HG03045 (cell line): ENCODE results near the gene TPSG1.

ENCODE experiments used
- ATAC-seq: cut with Tn5 transposase; IDR thresholded peaks from one replicate; pipeline ENCODE4 v1.9.1; 2021; ENCODE audit warnings: mild to moderate bottlenecking, moderate library complexity; ENCODE audit not compliant: unreplicated experiment

The TPSG1 gene

DNA sequence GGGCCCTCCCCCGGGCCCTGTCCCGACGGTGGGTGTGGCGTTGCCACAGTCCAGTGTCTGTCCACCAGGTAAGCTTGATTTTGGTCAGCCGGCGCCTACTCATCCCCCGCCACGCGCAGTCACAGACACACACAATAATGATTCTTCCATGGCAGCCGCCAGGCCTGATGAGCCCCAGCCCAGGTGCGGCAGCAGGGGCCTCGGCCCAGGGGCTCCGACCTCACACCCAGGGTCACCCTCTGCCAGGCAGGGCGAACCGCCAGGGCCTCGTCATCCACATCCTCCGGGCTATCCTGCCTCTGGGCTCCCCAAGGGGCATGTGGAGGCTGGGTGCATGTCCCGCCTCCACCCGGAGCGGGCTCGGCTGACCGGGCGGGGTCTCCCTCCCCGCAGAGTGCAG, 7.5 kb downstream of the TPSG1 start:
- ATAC-seq = no peak

DNA sequence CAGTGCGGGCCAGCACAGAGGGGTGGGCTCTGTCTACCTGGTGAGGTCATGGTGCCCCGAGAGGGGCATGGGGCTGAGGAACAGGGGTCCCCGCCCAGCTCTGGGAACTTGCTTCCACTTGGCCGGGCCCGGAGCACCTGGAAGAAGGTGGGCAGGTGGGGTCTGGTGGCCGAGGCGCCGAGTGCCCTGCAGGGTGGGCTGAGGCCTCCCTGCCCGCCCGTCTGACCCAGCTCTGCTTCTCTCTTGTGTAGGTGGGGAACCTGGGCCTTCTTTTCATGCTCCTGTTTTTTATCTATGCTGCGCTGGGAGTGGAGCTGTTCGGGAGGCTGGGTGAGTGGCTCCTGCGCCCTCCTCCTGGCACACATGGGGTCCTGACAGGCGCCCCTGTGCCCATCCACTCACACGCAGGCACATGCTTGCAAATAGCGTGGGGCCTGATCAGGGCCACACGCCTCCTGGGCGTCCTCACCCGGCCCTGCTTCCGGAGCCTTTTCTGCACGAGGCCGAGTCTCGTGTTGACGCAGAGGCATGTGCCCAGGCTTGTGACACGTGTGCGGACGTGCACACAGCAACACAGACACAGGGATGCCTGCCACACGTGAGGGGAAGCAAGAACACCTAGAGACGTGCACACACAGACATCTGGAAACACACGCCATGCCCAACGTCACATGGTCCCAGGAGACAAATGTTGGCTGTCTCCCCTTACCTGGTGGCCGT, 8.2 kb downstream of the TPSG1 start:
- ATAC-seq = no peak

DNA sequence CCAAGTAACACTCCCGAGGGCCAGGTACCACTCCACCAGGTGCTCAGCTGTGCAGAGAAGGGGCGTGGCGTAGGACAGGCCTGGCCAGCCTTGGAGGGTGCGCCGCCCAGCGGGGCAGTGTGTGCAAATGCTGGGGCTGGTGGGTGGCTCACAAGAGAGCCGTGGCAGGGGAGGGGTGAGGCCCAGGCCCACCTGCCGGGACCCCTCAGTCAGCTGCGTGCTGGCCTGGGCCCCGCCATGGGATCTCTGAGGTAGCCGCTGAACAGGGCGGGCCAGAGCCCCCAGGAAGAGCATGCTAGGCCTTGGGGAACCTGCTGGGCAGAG, 8.8 kb downstream of the TPSG1 start:
- ATAC-seq = no peak

DNA sequence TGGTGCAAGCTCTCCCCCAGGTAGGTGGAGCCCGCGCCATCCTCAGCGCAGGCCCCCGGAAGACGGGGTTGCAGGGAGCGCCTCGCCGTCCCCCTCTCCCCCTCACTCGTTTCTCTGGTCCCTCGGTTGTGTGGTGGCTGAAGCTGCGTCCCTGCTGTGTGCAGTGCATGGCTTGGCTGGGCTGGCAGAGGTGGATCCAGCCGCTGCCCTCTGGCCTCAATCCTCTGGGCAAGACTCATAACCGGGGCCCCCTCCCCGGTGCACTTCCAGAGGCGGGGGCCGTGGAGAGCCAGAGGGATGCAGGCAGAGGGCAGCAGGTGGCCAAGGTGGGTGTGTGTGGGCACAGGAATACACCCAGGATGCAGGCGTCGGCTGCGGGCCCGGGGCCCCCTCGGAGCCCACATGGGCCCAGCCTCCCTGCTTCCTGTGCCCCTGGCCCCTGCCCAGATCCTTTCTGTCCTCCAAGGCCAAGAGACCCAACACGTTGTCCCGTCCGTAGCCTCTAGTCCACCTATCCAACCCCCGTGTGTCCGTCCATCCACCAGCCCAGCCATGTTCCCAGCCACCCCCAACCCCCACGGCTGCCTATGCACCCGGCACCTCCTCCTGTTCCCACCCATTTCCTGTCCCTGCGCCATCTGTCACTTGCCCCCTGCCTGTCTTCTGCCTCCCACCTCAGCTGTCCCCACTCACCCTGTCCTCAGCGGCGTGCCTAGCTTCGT, 9.3 kb downstream of the TPSG1 start:
- no peak for ATAC-seq

DNA sequence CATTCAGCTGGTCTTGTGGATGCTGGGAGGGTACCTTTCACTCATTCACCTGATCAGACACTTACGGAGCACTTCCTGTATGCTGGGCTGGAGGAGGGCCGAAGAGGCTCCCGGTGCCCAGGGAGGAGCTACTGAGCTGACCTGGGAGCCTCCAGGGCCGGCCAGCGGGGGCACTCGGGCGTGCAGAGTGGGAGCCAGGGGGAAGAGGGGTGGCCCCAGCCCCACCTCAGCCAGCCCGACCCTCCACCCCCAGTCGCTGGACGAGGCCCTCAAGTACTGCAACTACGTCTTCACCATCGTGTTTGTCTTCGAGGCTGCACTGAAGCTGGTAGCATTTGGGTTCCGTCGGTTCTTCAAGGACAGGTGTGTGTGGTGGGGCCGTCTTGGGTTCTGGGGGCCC, 10.3 kb downstream of the TPSG1 start:
- no peak for ATAC-seq

DNA sequence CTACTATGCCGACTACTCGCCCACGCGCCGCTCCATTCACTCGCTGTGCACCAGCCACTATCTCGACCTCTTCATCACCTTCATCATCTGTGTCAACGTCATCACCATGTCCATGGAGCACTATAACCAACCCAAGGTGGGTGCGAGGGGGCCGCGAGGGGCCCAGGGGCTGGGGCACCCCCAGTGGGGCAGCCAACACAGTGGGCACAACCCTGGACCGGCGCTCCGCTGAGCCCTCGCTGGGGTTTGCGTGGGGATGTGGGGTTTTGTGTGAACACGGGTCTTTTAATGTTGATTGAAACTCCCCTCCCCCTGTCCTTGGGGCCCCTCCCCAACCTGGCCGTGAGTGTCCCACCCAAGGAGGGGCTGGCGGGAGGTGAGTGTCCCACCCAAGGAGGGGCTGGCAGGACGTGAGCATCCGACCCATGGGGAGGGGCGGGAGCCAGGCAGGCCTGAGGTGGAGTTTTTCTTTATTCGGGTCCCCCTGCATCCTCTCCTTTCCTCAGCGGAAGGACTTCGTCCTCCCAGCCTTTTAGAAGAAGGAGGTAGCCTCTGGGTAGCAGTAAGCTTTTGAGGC, 11.2 kb downstream of the TPSG1 start:
- no peak for ATAC-seq

DNA sequence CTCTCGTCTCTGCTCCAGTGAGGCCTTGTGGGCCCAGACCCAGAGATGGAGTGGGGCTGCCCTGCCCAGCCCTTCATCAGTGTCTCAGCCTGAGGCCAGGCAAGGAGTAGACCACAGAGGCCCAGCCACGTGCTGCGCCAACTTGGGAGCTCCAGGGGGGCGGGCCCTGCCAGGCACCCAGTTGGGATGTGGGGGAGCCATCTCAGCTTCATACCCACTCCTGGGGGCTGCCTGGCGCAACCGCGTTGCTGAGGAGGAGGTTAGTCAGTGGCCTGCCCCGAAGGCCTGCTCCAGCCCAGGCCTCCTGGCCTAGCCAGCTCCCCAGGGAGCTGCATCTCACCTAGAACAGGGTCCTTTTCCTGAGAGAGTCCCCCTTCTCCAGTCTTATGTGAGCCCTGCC, 11.8 kb downstream of the TPSG1 start:
- no peak for ATAC-seq

DNA sequence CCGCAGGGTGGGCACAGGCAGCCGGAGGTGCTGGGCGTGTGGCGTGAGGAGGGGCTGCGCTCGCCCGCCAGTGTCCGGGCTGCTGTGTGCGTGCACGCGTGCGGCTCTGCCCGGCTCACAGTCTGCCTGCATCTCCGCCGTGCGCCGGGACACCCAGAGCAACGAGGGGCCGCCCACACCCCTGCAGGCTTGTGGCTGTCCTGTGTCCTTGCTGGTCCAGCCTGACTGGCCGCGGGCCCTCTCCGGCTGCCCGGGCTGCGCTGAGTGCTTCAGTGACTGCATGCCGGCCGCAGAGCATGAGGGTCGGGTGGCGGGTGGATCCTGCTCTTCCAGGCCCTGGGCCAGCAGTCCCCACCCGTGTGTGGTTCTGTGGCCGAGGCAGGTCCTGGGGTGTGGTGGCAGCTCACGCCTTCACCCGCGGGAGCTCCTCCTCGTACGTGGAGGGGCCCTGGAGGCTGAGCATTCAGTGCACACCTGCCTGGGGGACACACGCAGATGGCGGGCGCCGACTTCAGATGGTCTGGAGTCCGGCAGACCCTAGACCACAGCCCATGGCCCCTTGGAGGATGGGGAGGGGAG, 12.4 kb downstream of the TPSG1 start:
- ATAC-seq = no peak

DNA sequence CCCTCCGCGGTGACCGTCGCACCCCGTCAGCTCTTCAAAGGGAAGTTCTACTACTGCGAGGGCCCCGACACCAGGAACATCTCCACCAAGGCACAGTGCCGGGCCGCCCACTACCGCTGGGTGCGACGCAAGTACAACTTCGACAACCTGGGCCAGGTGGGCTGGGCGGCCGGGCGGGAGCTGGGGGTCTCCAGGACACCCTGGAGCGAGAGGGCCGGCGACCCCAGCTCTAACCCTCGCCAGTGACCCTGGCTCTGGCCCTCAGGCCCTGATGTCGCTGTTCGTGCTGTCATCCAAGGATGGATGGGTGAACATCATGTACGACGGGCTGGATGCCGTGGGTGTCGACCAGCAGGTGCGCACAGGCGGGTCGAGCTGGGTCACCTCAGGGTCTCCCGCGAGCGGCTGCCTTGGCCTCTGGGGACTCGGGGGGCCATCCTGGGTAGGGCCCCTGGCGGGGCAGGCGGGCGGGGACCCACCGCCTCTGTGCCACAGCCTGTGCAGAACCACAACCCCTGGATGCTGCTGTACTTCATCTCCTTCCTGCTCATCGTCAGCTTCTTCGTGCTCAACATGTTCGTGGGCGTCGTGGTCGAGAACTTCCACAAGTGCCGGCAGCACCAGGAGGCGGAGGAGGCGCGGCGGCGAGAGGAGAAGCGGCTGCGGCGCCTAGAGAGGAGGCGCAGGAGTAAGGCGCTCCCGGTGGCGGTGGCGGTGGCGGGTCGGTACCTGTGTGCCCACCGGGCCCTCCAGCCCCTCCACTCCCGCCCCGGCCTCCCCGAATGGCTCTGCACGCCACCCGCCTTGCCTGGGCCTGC, 13.4 kb downstream of the TPSG1 start:
- ATAC-seq = no peak

DNA sequence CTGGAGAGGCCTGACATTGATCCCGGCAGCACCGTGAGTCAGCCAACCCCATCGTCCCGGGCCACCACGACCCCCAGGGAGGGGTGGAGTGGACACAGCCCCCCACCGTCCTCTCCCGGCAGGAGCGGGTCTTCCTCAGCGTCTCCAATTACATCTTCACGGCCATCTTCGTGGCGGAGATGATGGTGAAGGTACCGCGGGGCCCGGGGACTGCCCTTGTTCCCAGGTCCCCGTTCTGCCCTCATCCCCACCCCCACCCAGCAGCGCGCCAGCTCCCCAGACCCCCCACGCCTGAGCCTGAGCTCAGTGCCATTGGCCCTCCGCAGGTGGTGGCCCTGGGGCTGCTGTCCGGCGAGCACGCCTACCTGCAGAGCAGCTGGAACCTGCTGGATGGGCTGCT, 14.6 kb downstream of the TPSG1 start:
- ATAC-seq = no peak

DNA sequence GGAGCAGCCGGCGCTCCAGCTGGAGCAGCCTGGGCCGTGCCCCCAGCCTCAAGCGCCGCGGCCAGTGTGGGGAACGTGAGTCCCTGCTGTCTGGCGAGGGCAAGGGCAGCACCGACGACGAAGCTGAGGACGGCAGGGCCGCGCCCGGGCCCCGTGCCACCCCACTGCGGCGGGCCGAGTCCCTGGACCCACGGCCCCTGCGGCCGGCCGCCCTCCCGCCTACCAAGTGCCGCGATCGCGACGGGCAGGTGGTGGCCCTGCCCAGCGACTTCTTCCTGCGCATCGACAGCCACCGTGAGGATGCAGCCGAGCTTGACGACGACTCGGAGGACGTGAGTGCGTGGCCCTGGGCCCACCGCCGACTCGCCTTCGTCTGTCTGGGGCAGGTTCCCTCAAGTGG, 16.0 kb downstream of the TPSG1 start:
- ATAC-seq = no peak

DNA sequence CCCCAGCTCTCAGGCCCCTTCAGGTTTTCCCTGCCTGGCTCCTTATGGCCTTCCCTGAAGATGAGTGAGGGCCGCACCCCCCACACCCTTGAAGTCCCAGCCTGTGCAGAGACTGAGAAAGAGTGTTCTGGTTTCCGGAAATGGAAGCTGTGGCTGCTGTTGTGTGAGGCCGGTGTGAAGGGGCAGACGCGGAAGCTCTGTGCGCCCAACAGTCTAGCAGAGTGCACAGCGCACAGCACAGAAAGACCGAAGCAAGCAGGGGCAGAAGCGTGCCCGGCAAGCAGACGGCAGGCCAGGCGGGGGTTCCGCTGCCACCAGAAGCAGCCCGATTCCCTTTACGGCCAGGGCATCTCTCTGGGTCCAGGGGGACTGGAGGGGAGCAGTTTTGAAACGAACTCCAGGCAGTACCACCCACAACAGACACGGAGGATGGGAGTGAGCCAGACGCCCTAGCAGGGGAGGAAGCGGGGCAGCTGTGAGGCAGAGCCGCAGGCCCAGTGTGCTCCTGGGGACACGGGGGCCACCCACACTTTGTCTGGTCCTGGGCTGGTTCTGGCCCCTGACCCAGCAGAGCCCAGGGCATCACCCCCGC, 16.7 kb downstream of the TPSG1 start:
- no peak for ATAC-seq

DNA sequence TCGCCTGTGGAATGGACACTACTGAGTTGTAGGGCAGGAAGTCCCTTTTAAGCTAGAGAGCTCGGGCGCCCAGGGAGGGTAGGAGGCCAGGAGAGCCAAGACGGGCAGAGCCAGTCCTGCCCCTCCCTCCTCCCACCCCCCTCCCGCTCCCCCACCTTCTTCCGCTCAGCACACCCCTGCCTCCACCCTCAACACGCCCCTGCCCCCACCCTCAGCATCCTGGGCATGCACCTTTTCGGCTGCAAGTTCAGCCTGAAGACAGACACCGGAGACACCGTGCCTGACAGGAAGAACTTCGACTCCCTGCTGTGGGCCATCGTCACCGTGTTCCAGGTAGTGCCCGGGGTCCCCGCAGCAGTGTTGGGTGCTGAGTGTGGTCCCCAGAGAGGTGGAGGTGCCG, 18.3 kb downstream of the TPSG1 start:
- no peak for ATAC-seq

DNA sequence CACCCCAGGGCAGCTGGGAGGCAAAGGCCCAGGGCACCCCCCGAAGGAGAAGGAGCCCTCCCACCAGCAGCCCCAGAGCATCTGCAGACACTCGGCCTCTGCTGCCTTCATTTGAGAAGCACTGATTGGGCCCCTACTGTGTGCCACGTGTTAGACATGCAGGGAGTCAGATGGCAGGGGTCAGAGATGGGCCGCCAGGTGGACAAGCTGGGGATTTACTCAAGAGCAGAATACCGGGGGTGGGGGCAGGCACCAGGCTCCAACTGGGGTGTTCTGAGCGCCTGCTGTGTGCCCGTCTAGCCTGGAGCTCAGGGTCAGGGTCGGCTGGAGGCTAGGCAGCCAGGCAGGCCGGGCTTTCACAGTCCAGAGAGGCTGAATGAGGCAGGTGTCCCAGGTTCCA, 18.7 kb downstream of the TPSG1 start:
- ATAC-seq = no peak

DNA sequence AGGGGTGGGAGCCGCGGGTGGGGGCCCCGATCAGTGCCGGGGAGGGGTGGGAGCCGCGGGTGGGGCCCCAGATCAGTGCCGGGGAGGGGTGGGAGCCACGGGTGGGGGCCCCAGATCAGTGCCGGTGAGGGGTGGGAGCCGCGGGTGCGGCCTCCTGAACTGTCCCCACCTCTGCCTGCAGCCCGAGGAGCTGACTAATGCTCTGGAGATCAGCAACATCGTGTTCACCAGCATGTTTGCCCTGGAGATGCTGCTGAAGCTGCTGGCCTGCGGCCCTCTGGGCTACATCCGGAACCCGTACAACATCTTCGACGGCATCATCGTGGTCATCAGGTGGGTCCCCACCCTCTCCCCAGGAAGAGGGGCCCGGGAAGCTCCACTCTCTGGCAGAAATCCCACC, 20.1 kb downstream of the TPSG1 start:
- ATAC-seq = no peak

DNA sequence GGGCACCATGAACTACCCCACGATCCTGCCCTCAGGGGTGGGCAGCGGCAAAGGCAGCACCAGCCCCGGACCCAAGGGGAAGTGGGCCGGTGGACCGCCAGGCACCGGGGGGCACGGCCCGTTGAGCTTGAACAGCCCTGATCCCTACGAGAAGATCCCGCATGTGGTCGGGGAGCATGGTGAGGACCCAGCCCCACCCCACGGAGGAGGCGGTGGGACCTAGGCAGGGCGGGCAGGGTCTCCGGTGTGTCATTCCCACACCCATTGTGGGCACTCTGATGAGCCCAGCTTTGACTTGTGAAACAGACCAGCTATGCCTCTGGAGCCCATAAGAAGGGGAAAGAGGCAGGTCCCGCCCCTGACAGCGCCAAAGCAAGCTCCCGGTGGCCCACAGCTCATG, 22.8 kb downstream of the TPSG1 start:
- ATAC-seq = no peak

DNA sequence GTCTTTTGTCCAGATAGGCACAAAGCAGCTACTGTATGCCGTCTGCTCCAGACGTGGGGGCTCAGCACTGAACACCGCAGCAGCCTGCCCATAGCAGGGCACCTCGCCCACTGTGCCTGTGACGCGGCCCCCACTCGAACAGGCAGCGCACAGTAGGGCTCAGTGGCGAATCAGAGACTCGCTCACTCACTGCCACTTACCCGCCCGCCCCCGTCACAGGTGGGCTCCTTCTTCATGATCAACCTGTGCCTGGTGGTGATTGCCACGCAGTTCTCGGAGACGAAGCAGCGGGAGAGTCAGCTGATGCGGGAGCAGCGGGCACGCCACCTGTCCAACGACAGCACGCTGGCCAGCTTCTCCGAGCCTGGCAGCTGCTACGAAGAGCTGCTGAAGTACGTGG, 23.6 kb downstream of the TPSG1 start:
- no peak for ATAC-seq

DNA sequence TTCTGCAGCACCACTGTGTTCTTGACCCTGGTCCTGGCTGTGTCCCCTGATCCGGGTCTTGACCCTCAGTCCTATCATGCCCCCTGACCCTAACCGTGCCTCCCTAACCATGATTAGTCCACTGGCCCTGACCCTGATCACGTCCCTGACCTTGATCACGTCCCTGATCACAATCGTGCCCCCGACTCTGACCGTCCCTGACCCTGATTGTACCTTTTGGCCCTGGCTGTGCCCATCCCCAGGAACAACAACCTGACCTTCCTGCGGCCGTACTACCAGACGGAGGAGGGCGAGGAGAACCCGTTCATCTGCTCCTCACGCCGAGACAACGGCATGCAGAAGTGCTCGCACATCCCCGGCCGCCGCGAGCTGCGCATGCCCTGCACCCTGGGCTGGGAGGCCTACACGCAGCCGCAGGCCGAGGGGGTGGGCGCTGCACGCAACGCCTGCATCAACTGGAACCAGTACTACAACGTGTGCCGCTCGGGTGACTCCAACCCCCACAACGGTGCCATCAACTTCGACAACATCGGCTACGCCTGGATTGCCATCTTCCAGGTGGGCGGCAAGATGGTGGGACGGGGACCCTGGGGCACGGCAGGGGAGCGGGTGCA, 24.9 kb downstream of the TPSG1 start:
- ATAC-seq = no peak

DNA sequence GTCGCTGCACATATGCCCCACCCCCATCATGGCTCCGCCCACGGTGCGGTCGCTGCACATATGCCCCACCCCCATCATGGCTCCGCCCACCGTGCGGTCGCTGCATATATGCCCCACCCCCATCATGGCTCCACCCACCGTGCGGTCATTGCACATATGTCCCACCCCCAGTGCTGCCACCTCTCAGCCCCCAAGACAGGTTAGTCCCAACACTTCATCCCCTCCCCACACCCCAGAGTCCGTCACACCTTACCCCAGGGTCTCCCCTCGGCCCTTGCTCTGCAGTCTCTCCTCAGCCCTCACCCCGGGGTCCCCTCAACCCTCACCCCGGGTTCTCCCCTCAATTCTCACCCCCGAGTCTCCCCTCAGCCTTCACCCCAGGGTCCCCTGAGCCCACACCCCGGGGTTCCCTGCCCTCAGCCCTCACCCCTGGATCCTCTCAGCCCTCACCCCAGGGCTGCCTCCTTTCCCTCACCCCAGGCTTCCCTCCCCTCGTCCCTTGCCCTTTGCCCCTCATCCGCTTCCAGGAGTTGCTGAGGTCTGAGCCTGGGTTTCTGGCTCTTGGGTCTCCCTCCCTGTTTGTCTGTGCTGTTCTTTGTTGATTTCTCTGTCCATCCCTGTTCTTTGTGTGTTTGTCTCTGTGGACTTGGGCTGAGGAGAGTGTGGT, 25.6 kb downstream of the TPSG1 start:
- ATAC-seq = no peak
